ENCODE data around the gene FAHD1. TPM values are rescaled to one million over a fixed set of nuclear protein-coding genes. Genes with fewer than 3 reads are reported as not detected.

Gene FAHD1
- total and polyA plus RNA-seq, 4 donors = 42.7 to 84.2 (median 61.4) TPM

GRCh38 chr16:1789643-1790045, 37.4 kb upstream of the FAHD1 start (continued):
- TF ChIP-seq HNF4A (conservative IDR thresholded peaks at IDR 0.05) = no peak
- TF ChIP-seq RAD21 (IDR thresholded peaks at IDR 0.05) = no peak
- TF ChIP-seq YY1 (IDR thresholded peaks at IDR 0.05) = no peak
- no peak for TF ChIP-seq SP1 (IDR thresholded peaks at IDR 0.05)
- TF ChIP-seq ZBTB33 (IDR thresholded peaks at IDR 0.05) = no peak
- no peak for TF ChIP-seq MAX (IDR thresholded peaks at IDR 0.05)

- DNase-seq (ENCODE audit: low spot score) = no peak
- H3K36me3 ChIP-seq (ENCODE audit: control insufficient read depth in 4 of 4, insufficient read depth in 3 of 4, low read depth in 1 of 4, low read length in 3 of 4) = peaks cover 0 to 34% (median 5%) of the 10 kb centered on the region in 4 donors
- 91% methylated on average over 15 of the region's 15 CpGs for WGBS
- no peaks in the 10 kb centered on the region for H3K27me3 ChIP-seq (ENCODE audit: control insufficient read depth in 4 of 4, insufficient read depth in 4 of 4, low read length in 3 of 4)
- no peak overlapping the region for H3K9ac ChIP-seq (ENCODE audit: low read depth in 1 of 2, low read length in 2 of 2)
- no peak overlapping the region for H3K27ac ChIP-seq (ENCODE audit: low read depth in 1 of 2, low read length in 2 of 2)
- TF ChIP-seq FOXA1 (IDR thresholded peaks at IDR 0.05) = no peak
- no peak for TF ChIP-seq JUND (IDR thresholded peaks at IDR 0.05)
- TF ChIP-seq NR2F2 (IDR thresholded peaks at IDR 0.05) = no peak
- no peak for TF ChIP-seq YY1 (IDR thresholded peaks at IDR 0.05)
- no peak for TF ChIP-seq ZBTB33 (IDR thresholded peaks at IDR 0.05)
- TF ChIP-seq TAF1 (conservative IDR thresholded peaks at IDR 0.05) = no peak
- TF ChIP-seq HNF4G (IDR thresholded peaks at IDR 0.05) = no peak
- no peak for TF ChIP-seq HNF4A (conservative IDR thresholded peaks at IDR 0.05)
- TF ChIP-seq CTCF (IDR thresholded peaks at IDR 0.05; ENCODE audit: low read depth, low read length, missing input control) = no peak
- peaks cover 20 to 73% (median 51%) of the 10 kb centered on the region in 4 donors for H3K4me1 ChIP-seq (ENCODE audit: control insufficient read depth in 4 of 4, insufficient read depth in 4 of 4, low read length in 3 of 4)
- no peak overlapping the region for H3K4me3 ChIP-seq (ENCODE audit: low read depth in 1 of 3, low read length in 3 of 3)
- H3K9me3 ChIP-seq (ENCODE audit: control insufficient read depth in 4 of 4, low read length in 3 of 4) = no peaks in the 10 kb centered on the region
These were observed 36.8 kb upstream of the FAHD1 start for GRCh38 chr16:1790261-1790610.

GRCh38 chr16:1790611-1791255, 36.3 kb upstream of the FAHD1 start:
- no peak overlapping the region for H3K9ac ChIP-seq (ENCODE audit: low read depth in 1 of 2, low read length in 2 of 2)
- H3K27ac ChIP-seq (ENCODE audit: low read depth in 1 of 2, low read length in 2 of 2) = no peak overlapping the region
- WGBS = 63% methylated on average over 44 of the region's 44 CpGs
- H3K4me3 ChIP-seq (ENCODE audit: low read depth in 1 of 3, low read length in 3 of 3) = no peak overlapping the region
- no peak for DNase-seq (ENCODE audit: low spot score)
- TF ChIP-seq ZBTB33 (IDR thresholded peaks at IDR 0.05) (no peak), JUND (IDR thresholded peaks at IDR 0.05) (no peak), CTCF (IDR thresholded peaks at IDR 0.05; ENCODE audit: low read depth, low read length, missing input control) (no peak), FOXA1 (IDR thresholded peaks at IDR 0.05) (no peak), EGR1 (IDR thresholded peaks at IDR 0.05; ENCODE audit: low read depth in 2 of 2) (no peak), SP1 (IDR thresholded peaks at IDR 0.05) (no peak), FOXA2 (IDR thresholded peaks at IDR 0.05) (no peak), MAX (IDR thresholded peaks at IDR 0.05) (no peak), YY1 (IDR thresholded peaks at IDR 0.05) (no peak), RXRA (IDR thresholded peaks at IDR 0.05) (no peak), ATF3 (IDR thresholded peaks at IDR 0.05) (no peak), GABPA (IDR thresholded peaks at IDR 0.05 in 1 of 2, conservative IDR thresholded peaks at IDR 0.05 in 1 of 2) (no peak)
- peaks cover 20 to 72% (median 52%) of the 10 kb centered on the region in 4 donors for H3K4me1 ChIP-seq (ENCODE audit: control insufficient read depth in 4 of 4, insufficient read depth in 4 of 4, low read length in 3 of 4)
- no peaks in the 10 kb centered on the region for H3K27me3 ChIP-seq (ENCODE audit: control insufficient read depth in 4 of 4, insufficient read depth in 4 of 4, low read length in 3 of 4)
- H3K9me3 ChIP-seq (ENCODE audit: control insufficient read depth in 4 of 4, low read length in 3 of 4) = no peaks in the 10 kb centered on the region
- peaks cover 0 to 34% (median 5%) of the 10 kb centered on the region in 4 donors for H3K36me3 ChIP-seq (ENCODE audit: control insufficient read depth in 4 of 4, insufficient read depth in 3 of 4, low read depth in 1 of 4, low read length in 3 of 4)

All from liver (tissue), 9 donors.